HG03103 (cell line): ENCODE measurements around the gene SERPINA12.

Experiments used
- ATAC-seq: cut with Tn5 transposase; IDR thresholded peaks from one replicate; pipeline ENCODE4 v1.9.1; 2021; ENCODE audit warnings: low read depth; ENCODE audit not compliant: unreplicated experiment

The SERPINA12 gene

GRCh38 chr14:94509356-94509755 is at the start of gene SERPINA12:
Gene SERPINA12 (minus strand): TSS chr14:94509469. CDS start chr14:94498397, 11,072 bp downstream.
- ATAC-seq: no peak

GRCh38 chr14:94558842-94559241 is 49.6 kb upstream of the SERPINA12 start:
- no peak for ATAC-seq

- no peak for ATAC-seq
Observed at GRCh38 chr14:94557327-94557726, 48.1 kb upstream of the SERPINA12 start.

GRCh38 chr14:94555991-94556390 is 46.7 kb upstream of the SERPINA12 start:
- no peak for ATAC-seq

- ATAC-seq: no peak
Observed at GRCh38 chr14:94550041-94550440, 40.8 kb upstream of the SERPINA12 start.

- ATAC-seq: no peak
Observed at GRCh38 chr14:94548999-94549985, 40.0 kb upstream of the SERPINA12 start.

- ATAC-seq: no peak
Observed at GRCh38 chr14:94548131-94548998, 39.1 kb upstream of the SERPINA12 start.

GRCh38 chr14:94547726-94548125 is 38.5 kb upstream of the SERPINA12 start:
- ATAC-seq: no peak

- no peak for ATAC-seq
Observed at GRCh38 chr14:94547151-94547680, 37.9 kb upstream of the SERPINA12 start.

- ATAC-seq: no peak
Observed at GRCh38 chr14:94545131-94545841, 36.0 kb upstream of the SERPINA12 start.

- ATAC-seq: no peak
Observed at GRCh38 chr14:94544726-94545125, 35.5 kb upstream of the SERPINA12 start.

GRCh38 chr14:94543449-94544124 is 34.3 kb upstream of the SERPINA12 start:
- no peak for ATAC-seq

GRCh38 chr14:94542811-94543440 is 33.7 kb upstream of the SERPINA12 start:
- no peak for ATAC-seq

GRCh38 chr14:94542111-94542810 is 33.0 kb upstream of the SERPINA12 start:
- no peak for ATAC-seq

GRCh38 chr14:94541234-94541975 is 32.1 kb upstream of the SERPINA12 start:
- ATAC-seq: no peak

- ATAC-seq: no peak
Observed at GRCh38 chr14:94540031-94540794, 30.9 kb upstream of the SERPINA12 start.

GRCh38 chr14:94539181-94539580 is 29.9 kb upstream of the SERPINA12 start:
- ATAC-seq: no peak
